Measurements from ENCODE around the gene PKNOX2.
A peak's percentile ranks its signal among the peaks of the same experiment; 100 is the strongest.

The PKNOX2 gene

GRCh38 chr11:125348674-125349309 lies 184.2 kb downstream of the PKNOX2 start:
- H3K27ac ChIP-seq (replicated peaks): no peak overlapping the region
- DNase-seq (ENCODE audit: low read depth in 1 of 2, low spot score in 1 of 2): peak in 1 of 2 experiments; percentile 7
- TF ChIP-seq POLR2AphosphoS5 (IDR thresholded peaks at IDR 0.05; ENCODE audit: low read depth) (no peak), CTCF (IDR thresholded peaks at IDR 0.05; ENCODE audit: insufficient read depth, low read length) (peak; percentile 80)
- H3K4me3 ChIP-seq (replicated peaks; ENCODE audit: insufficient read depth, low read length): no peak overlapping the region
- H3K27me3 ChIP-seq (ENCODE audit: insufficient read depth, poor library complexity, severe bottlenecking): no peaks in the 10 kb centered on the region

- TF ChIP-seq POLR2AphosphoS5 (IDR thresholded peaks at IDR 0.05; ENCODE audit: low read depth): no peak
- no peak for TF ChIP-seq GABPA (IDR thresholded peaks at IDR 0.05; ENCODE audit: low read depth)
- no peak for TF ChIP-seq REST (IDR thresholded peaks at IDR 0.05; ENCODE audit: insufficient replicate concordance, low read depth)
- no peak for TF ChIP-seq CTCF (IDR thresholded peaks at IDR 0.05; ENCODE audit: insufficient read depth, low read length)
- no peak for TF ChIP-seq SPI1 (IDR thresholded peaks at IDR 0.05; ENCODE audit: borderline replicate concordance, low read depth)
- DNase-seq (ENCODE audit: low read depth in 1 of 2, low spot score in 1 of 2): no peak
- H3K27ac ChIP-seq (replicated peaks): no peak overlapping the region
- no peaks in the 10 kb centered on the region for H3K27me3 ChIP-seq (ENCODE audit: insufficient read depth, poor library complexity, severe bottlenecking)
- H3K4me3 ChIP-seq (replicated peaks; ENCODE audit: insufficient read depth, low read length): no peak overlapping the region
Measured at GRCh38 chr11:125350206-125351032, 185.9 kb downstream of the PKNOX2 start.

- TF ChIP-seq SPI1 (IDR thresholded peaks at IDR 0.05; ENCODE audit: borderline replicate concordance, low read depth) (no peak), GABPA (IDR thresholded peaks at IDR 0.05; ENCODE audit: low read depth) (no peak), CTCF (IDR thresholded peaks at IDR 0.05; ENCODE audit: insufficient read depth, low read length) (no peak), POLR2AphosphoS5 (IDR thresholded peaks at IDR 0.05; ENCODE audit: low read depth) (no peak), REST (IDR thresholded peaks at IDR 0.05; ENCODE audit: insufficient replicate concordance, low read depth) (no peak)
- H3K27ac ChIP-seq (replicated peaks): no peak overlapping the region
- H3K27me3 ChIP-seq (ENCODE audit: insufficient read depth, poor library complexity, severe bottlenecking): no peaks in the 10 kb centered on the region
- H3K4me3 ChIP-seq (replicated peaks; ENCODE audit: insufficient read depth, low read length): no peak overlapping the region
- no peak for DNase-seq (ENCODE audit: low read depth in 1 of 2, low spot score in 1 of 2)
Measured at GRCh38 chr11:125351033-125351867, 186.7 kb downstream of the PKNOX2 start.
